GM10248 (cell line): ENCODE measurements around the gene KIRREL3.

ENCODE experiments used
- CTCF ChIA-PET: fragments of 300-600 bp; sonication (Branson Sonifier 250); formaldehyde crosslinking; extraction: SDS; loops from one replicate; lab custom pipeline; 2021; ENCODE audit warnings: antibody characterized with exemption; lab: Yijun Ruan, JAX
- POLR2A ChIA-PET: fragments of 350-650 bp; sonication (Branson Sonifier 250); formaldehyde crosslinking; extraction: SDS; loops from one replicate; lab custom pipeline; 2020; ENCODE audit warnings: antibody characterized with exemption; lab: Yijun Ruan, JAX
- DNase-seq: peaks from one replicate; pipeline ENCODE4 v3.0.0; 2012; ENCODE audit errors: extremely low spot score
- TF ChIP-seq, protein P1 (sequence below): IDR thresholded peaks from 2 replicates; pipeline ENCODE4 v1.5.1; 2012; ENCODE audit warnings: mild to moderate bottlenecking, low read depth; ENCODE audit errors: extremely low read depth, missing control alignments, control extremely low read depth

KIRREL3 gene

DNA sequence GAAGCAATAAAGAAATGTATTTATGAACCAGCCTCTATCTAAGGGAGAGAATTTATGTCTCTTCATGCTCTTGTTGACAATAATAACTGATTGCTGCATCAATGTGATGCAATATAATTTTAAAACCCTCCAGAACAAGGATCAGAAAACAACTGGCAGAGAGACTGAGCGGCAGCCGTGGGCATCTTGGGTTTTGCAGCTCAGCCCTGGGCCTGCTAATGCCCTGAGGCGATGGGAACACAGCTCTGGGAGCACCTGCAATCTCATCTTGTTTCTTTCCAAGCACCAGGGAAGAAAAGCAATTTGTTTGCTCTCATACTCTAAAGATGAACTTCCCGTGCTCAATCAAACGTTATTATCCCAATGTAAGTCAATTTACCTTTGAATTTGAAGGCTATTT lies 399.4 kb downstream of the KIRREL3 start:
- DNase-seq = no peak
- ChIA-PET POLR2A (no interaction called here), CTCF (no interaction called here)
- TF ChIP-seq, protein P1, sequence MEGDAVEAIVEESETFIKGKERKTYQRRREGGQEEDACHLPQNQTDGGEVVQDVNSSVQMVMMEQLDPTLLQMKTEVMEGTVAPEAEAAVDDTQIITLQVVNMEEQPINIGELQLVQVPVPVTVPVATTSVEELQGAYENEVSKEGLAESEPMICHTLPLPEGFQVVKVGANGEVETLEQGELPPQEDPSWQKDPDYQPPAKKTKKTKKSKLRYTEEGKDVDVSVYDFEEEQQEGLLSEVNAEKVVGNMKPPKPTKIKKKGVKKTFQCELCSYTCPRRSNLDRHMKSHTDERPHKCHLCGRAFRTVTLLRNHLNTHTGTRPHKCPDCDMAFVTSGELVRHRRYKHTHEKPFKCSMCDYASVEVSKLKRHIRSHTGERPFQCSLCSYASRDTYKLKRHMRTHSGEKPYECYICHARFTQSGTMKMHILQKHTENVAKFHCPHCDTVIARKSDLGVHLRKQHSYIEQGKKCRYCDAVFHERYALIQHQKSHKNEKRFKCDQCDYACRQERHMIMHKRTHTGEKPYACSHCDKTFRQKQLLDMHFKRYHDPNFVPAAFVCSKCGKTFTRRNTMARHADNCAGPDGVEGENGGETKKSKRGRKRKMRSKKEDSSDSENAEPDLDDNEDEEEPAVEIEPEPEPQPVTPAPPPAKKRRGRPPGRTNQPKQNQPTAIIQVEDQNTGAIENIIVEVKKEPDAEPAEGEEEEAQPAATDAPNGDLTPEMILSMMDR = no peak

DNA sequence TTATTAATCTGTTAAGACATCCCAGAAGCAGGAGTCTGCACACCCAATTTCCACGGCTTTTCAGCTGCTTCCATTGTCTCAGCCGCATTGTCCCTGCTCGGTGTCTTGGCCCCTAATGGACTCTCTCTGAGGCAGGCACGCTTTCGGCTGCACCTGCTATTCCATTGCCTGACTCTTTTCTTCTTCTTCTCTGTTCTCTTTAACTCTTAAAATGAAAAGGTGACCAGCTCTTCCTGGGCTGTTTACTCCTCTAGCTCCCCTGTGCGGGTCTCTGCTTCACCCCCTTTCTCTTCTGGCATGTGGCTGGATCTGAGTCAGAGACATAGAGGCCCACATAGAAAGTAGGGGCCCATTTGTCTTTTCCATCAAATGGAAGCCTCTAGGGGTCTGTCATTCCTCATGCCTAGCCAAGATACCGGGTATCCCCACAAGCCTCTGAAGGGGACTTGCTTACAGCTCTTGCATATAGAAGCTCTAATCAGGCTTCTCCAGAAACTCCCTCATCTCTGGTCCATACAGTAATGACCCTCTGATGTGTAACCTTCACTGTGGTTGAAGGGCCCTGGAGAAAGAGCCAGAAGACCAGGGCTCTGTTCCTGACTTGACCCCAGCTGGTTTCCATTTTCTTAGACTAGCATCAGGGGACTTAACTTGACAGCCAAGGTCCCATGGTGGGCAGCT lies 401.2 kb downstream of the KIRREL3 start:
- TF ChIP-seq, protein P1 = no peak
- CTCF ChIA-PET = interaction anchor here (0.7 to 1.6 kb wide), 4 partner anchors 8 to 38 kb away, joined by 3 read pairs; no protein-coding TSS in a partner anchor
- POLR2A ChIA-PET = no interaction called here
- no peak for DNase-seq

DNA sequence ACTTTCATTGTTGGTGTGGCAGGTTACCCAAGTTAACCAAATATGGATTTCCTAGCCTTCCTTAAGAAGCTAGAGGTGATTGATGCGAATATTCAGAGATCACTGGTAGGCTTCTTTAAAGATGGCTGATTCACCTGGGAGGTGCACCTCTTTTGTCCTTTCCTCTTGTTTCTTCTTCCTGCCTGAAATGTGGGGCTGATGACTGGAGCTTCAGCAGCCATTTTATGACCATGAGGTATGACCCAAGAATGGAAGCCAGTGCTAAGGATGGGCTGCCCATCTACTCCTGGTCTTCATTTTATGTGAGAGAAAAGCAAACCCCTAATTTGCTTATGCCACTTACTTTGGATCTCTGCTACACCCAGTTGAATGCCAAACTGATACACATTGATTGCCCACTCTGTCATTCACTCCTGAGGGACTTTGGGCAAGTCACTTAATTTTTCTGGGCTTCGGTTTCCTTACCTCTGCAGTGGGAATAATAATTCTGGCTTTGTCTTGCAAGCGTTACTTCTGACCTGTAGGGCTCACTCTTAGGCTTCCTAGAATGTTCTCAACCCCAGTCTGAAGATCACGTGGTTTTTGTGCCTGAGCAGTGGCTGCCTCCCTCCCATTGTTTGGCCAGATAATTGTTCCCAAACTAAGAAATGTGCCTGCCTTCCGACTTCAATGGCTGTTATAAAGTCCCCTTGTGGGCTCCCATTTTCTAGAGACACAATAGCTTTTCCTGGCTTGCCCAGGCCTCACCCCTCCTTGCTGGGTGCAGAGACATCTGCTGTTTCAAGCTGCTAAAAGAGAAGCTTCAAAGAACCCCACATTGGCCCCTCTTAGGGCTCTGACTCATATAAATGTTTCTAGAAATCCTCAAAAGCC lies 402.0 kb downstream of the KIRREL3 start:
- TF ChIP-seq, protein P1 = no peak
- no peak for DNase-seq
- POLR2A ChIA-PET = no interaction called here
- CTCF ChIA-PET = interaction anchor here (0.7 to 1.6 kb wide), 2 partner anchors 9 to 37 kb away, joined by 3 read pairs; no protein-coding TSS in a partner anchor

DNA sequence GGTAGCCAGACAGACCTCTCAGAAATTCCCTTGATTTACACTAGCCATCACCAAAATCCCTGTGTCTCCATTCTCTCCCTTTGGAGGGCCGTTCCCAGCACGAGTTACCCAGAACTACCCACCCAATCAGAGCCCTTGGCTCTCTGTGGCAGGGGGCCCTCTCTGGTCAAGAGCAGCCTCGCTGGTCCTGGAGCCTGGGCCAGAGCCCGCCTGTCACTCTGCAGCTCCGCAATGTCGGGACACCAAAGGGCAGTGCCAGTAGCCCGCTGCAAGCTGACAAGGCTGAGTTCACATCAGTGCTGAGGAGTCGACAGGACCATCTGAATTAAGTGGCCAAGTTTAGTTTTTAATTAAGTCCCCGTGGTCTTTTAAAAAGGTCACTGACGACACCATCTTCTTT lies 403.5 kb downstream of the KIRREL3 start:
- TF ChIP-seq, protein P1 = no peak
- ChIA-PET POLR2A (no interaction called here), CTCF (no interaction called here)
- no peak for DNase-seq

DNA sequence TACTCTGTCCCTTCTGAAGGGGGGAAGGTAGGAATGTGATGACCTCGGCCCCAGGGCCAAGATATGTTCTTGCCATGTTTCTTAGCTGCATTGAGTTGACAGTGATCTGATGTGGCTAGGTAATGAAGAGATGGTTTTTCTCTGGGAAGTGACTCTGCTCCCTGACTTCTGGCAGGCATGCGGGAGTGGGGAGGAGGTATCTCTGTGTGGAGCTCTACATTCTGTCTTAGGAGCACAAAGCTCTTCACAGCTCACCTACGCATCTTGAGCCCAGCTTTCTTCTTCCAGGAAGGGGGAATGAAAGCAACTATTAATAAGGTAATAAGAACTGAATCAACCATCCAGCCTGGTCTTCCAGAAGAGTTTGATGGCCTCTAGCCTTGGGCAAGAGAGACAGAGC lies 404.1 kb downstream of the KIRREL3 start:
- DNase-seq = no peak
- TF ChIP-seq, protein P1 = no peak
- ChIA-PET POLR2A (no interaction called here), CTCF (interaction anchor here (1.2 kb wide), 1 partner anchor 10 kb away, joined by 3 read pairs; no protein-coding TSS in a partner anchor)

DNA sequence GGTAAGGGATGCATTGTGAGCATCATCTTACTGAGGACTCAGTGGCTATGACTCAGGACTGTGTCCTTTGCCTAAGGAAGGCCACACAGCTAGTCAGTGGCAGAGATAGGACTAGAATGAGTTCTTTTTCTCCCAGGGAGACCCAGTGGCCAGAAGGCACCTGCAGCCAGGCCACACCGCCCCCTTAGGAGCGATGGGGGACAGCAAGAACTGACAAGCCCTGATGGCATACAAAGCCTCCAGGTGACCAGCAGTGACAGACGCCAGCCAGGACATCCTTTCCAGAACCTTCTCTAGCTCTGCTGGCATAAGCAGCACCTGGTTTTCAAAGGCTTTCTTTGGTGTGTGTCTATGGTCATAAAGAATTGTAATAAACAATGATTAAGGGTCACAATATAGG lies 405.0 kb downstream of the KIRREL3 start:
- ChIA-PET CTCF (interaction anchor here (1.2 kb wide), 1 partner anchor 11 kb away, joined by 3 read pairs; no protein-coding TSS in a partner anchor), POLR2A (no interaction called here)
- TF ChIP-seq, protein P1 = no peak
- no peak for DNase-seq
